SHP77 (cell line): ENCODE measurements around the gene IFT20.
"Not testable (repeated sequence)": the region's sequence is repeated elsewhere in the genome, so short reads cannot be mapped to it uniquely, and the experiment has no call there.

Source experiments
- DNase-seq, 2 experiments: peaks; one replicate each; lab custom pipeline; 2025; lab: John Stamatoyannopoulos, UW

Gene IFT20

DNA sequence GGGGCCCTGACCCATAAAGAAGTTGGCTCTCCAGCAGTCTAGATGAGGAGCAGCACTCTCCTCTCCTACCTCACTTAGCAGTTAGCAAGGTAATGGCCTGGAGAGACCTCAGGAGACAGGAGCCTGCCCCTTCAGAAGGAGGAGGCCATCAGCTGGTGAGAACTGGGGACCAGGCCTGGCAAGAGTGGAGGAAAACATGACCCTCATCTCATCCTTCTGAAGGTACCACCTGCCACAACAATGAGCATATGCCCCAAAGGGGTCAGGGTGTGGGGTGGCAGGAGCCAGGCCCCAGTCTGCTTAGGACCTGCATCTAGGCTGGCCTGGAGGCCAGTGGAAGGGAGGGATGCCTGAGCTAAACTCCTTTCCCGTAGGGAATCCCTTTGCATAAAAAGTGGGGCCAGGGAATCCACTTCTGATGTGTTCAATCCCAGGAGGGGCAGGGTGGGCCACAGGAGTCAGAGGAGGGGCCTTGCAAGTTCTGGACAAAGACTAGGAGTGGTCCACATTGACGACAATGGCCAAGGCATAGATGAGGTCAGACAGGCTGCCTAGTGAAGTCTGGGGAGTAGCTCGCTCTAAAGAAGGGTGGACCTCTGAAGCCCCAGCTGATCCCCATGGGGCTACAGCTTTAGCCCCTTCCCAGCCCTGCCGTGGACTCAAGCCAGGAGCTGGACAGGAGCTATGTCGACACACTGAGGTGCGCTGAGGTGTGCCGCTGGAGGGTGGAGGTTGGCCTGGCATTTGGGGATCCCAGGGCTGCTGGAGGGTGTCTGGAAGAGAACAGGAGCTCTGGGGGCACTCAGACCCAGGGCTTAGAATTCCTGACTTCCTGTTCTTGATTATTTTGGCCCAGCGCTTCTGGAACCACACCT is 28.7 kb upstream of the IFT20 start:
- no peak for DNase-seq

DNA sequence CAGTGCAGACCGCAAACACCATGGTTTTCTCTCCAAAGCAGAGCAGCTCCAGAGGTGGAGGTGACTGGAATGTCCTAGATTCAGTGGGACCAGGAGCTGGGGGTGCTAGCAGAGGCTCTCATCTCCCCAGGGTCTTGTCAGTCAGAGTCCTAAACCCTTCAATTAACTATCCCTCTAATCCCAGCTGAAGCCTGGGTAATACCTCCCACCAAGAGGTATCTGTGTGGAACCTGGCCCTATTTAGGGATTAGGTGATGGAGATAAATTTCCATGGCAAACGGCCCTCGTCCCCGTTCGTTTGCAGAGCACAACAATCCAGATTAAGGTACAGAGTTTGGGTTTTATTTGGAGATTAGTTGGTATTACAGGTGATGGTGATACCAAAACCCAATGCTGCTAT is 27.9 kb upstream of the IFT20 start:
- DNase-seq, result no peak

- DNase-seq, result no peak
These were observed 22.6 kb upstream of the IFT20 start for GRCh38 chr17:28357901-28358197.

- DNase-seq, result peak; percentile 87 to 89
These were observed 22.0 kb upstream of the IFT20 start, which contains the start of gene POLDIP2 for GRCh38 chr17:28357061-28357900. TSS of gene POLDIP2 (minus strand) at chr17:28357527. CDS start at chr17:28357448, 79 bp downstream.

DNA sequence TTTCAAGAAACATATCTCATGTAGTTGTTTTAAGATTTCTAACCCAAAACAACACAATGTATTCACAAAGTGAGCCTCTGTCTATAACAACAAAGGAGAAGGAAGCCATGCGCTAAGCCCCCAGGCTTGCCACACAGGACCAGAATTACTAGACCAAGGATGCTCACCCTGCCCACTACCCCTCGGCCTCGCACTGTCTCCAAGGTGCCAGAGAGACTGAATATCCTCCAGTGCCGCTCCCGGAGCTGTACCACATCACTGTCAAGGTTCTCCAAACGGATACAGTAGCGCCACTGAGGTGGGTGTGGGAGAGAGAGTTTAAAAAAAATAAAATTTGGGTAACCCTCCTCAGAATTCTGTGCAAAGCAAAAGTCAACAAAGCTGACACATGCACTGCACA is 15.0 kb upstream of the IFT20 start:
- no peak for DNase-seq

- no peak for DNase-seq
These were observed 13.7 kb upstream of the IFT20 start for GRCh38 chr17:28348979-28349378.

GRCh38 chr17:28347261-28347891 is 12.1 kb upstream of the IFT20 start:
- DNase-seq, result no peak

- DNase-seq, result no peak
These were observed 11.5 kb upstream of the IFT20 start for GRCh38 chr17:28346746-28347246.

DNA sequence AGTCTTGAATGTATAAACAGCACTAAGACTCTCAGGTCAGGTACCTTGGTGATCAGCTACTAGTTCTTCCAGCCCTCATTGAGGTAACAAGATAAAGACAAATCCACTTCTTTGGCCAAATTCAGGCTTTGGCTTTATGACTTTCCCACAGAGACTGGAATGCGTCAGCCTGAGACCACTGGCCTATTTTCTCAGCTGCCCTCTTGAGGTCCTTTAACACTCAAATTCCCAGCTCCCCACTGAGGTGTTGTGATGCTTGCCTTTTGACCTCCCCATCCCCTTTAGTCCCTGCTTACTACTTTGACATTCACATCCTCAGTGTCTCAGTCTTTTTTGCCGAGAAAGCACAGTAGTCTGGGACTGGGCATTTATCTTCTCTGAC is 10.9 kb upstream of the IFT20 start:
- no peak for DNase-seq

GRCh38 chr17:28345419-28346198 is 10.3 kb upstream of the IFT20 start:
- DNase-seq, result no peak

- DNase-seq, result no peak
These were observed 9.2 kb upstream of the IFT20 start for GRCh38 chr17:28344435-28344901.

DNA sequence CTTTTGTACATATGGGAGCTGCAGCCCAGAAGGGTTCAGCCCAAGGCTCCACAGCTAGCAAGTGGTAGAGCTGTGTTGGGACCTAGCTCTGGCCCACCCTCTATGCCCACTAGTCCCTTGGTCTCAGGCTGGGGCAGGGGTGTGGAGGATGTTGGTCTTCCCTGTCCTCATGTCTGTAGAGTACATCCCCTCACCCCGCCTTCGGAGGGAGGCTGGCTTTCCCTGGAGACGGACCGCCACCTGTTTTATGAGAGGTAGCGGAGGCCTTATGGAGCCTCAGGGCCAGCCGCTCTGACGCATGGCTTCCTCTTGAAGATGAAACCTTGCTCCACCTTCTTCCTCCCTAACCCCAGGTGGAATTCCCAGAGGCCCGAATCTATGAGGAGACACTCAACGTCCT is 8.7 kb upstream of the IFT20 start:
- no peak for DNase-seq

DNA sequence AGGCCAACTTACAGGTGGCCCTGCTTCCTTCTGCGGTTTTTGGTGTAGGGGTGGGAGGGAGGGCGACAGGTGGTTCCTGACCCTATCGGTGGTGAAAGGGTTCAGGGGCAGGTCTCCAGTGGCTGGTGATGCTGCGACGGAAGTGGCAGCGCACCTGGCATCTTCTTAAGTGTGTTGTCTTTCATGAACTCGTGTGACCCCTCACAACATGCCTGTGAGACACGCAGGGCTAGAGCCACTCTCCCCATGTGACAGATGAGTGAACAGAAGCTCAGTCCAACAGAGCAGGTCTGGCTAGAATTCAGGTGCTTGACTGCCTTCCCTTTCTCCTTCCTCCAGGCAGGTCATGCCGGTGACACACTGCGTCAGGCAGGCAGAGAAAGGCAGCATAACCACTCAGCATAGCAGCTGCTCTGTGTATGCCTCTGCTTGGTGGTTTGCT is 8.2 kb upstream of the IFT20 start:
- DNase-seq, result no peak

DNA sequence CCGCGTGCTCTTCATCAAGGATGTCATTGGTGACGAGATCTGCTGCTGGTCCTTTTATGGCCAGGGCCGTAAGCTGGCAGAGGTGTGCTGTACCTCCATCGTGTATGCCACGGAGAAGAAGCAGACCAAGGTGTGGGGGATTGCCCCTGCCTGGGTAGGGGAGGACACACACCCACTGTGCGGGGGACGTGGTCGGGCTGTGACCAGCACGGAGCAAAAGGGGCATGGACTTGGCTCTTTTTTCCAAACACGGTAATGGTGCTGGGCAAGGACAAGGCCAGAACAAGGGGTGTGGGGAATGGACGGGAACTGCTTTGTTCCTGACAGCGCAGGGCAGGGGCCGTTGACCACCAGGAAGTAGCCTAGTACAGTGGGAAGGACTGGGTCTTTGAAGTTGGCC is 7.0 kb upstream of the IFT20 start:
- DNase-seq, result no peak

GRCh38 chr17:28341516-28341915 is 6.2 kb upstream of the IFT20 start:
- no peak for DNase-seq

DNA sequence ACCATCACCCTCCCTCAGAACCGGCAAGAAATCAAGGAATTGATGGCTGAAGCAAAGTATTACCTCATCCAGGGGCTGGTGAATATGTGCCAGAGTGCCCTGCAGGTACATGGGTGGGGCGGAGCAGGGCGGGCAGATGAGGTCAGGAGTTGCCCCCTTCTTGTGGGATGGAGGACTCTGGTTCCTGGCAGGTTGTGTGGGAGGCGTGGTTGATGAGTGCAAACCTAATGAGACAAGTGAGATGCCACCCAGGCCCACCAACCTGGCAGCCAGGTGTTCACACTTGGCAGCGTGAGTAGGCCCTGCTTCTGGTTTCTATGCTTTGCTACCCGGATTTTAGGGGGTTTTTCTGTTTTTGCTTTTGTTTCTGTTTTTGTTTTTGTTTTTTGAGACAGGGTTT is 5.1 kb upstream of the IFT20 start:
- DNase-seq, result no peak

DNA sequence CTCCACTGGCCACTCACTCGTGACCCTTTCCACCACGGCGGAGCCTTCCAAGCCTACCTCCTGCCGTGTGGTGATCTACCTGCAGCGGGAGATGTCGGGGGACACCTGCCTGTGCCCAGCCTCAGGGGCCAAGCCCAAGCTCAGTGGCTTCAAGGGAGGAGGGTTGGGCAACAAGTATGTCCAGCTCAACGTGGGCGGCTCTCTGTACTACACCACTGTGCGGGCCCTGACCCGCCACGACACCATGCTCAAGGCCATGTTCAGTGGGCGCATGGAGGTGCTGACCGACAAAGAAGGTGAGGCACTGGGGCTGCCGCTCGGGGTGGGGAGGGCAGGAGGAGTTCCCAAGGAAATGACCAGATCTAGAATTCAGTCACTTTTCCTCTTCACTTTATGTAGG is 4.2 kb upstream of the IFT20 start:
- no peak for DNase-seq

DNA sequence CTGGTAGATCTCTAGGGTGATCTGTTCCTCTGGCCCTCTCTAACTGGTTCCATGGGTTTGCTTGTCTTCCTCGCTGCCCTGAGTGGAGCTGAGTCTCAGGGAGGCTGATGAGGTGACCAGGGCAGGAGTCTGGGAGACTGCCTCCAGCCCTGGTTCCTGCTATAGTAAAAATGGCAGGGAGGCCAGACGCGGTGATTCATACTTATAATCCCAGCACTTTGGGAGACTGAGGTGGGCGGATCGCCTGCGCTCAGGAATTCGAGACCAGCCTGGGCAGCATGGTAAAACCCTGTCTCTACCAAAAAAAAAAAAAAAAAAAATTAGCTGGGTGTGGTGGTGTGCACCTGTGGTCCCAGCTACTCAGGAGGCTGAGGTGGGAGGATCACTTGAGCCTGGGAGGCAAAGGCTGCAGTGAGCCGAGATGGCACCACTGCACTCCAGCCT is 3.5 kb upstream of the IFT20 start:
- DNase-seq, result not testable (repeated sequence)

DNA sequence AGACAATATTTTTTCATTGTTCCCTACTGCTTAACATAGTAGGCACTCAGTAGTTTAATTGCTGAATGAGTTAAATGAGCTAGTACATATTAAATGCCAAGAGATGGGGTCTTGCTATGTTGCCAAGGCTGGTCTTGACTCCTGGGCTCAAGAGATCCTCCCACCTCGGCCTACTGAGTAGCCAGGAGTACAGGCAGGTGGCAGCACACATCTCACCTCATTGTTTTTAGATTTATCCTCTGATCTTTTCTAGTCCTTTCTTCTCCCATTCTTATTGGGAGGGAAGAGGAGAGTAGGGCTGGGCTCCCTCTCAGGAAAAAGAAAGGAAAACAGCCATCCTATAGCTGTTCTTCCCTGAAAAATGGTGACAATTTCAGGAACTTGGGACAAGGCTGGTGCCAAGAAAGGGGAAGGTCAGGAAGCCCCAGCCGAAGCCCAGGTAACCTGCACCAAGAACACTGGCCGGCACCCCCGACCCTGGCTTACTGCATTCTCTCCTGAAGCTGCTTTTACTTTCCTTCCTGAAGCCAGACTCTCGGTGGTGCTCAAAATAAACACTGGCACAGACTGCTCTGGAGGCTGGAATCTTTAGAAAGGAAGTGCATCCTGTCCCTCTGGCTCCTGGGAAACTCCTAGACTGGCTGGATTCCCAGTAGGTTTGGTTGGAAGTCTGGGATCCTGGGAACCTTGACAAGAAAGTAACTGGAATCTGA is 2.9 kb upstream of the IFT20 start:
- no peak for DNase-seq

GRCh38 chr17:28335959-28336871 is 943 bp upstream of the IFT20 start:
- DNase-seq, result peak; percentile 57 to 65
